Cerebellar nuclear complex (tissue), 1 donor: ENCODE measurements around the gene EEFSEC.

Source experiments
- DNase-seq, 2 experiments: peaks; one replicate each; lab custom pipeline; 2025; lab: John Stamatoyannopoulos, UW

The EEFSEC gene

GRCh38 chr3:128334766-128335165 lies 181.5 kb downstream of the EEFSEC start:
- DNase-seq, result no peak

DNA sequence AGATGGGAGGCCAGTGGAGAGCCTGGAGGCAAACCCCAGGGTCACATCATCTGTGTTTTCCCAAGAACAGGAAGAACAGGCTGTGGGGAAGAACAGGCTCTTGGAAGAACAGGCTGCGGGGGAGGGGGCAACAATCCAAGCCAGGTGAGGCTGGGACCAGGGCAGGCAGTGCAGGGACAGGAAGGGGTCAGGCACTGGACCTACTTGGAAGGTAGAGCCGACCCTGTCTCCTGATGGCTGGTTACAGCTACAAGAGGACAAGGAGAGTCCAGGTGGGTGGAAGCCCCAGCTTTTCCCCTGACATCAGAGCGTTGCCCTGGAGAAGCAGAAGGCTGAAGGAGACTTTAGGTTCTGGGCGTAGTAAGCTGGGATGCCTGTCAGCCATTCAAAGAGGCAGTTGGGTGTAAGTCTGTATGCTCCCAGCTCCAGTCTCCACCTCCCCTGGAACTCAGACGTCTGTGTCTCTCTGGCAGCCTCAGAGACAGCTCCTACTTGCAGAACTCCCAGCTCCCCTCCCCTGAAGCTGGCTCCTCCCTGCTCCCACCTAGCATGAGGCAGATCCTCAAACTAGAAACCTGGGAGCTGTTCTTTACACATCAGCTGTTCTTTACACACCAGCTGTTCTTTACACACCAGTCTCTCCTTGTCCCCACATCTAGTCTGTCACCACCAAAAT lies 182.5 kb downstream of the EEFSEC start:
- DNase-seq, result no peak

GRCh38 chr3:128336337-128337156 lies 183.3 kb downstream of the EEFSEC start:
- DNase-seq, result no peak

- no peak for DNase-seq
Observed at GRCh38 chr3:128337305-128337704, 184.0 kb downstream of the EEFSEC start.

DNA sequence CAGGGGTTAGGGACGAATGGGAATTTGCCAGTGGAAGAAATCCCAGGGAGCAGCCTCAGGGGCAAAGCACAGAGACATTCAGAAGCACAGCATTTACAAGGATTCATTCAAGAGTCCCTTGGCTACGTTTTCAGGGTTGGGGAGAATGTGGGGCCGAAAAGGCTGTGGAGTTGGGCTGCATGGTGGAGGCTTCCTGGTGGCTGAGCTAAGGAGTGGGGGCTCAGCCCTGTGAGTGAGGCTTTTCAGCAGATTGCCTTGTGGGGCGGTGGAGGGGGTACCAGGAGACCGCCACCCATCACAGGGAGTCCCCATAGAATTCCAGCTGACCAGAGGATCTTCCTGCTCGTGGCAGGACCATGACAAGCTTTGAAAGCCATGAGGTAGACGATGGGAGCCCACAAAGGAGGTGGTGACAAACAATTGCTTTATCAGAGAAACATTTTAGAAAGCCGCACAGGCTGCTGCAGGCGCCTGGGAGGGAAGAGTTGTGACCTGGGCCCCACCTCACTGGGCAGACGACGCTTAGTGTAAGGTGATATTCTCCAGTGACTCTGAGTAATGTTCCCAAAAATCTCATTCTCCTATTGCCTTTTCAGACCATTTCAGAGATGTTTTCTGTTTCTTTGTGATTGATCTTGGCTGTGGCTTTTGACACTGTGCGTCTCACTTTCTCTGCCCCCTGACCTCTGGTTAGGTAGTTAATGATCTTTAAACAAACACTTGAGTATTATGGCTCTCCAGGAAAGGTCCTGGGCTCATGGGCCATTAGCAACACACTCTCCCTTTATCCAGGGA lies 185.5 kb downstream of the EEFSEC start:
- no peak for DNase-seq

GRCh38 chr3:128339491-128340012 lies 186.3 kb downstream of the EEFSEC start:
- DNase-seq, result no peak

DNA sequence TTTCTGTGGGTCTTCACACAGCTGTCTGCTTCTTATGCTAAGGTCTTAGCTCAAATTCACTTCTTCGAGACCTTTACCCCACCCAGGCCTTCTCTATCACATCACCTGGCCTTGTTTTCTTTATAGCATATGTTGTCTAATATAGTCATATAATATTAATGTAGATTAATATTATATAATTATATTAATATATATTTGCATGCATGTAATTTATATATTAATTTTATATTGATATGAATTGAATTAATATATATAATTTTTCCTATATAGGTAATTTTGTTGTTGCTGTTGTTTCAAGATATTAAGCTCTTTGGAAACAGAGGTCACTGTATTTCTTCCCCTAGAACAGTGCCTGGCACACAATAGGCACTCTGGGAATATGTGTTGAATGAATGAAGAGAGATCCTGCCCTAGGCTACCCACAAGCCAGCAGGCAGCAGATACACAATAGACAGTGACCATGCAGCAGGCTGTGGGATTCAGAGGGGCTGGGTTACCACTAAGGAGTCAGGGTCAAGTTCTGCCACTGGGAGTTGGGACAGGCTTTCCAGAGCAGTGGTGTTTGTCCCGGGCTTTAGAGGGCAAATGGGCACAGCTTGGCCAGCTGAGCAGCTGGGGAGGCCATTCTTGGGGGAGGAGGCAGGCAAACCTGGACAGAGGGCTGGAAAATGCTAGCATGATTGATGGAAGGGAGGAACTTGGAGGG lies 187.1 kb downstream of the EEFSEC start:
- DNase-seq, result no peak

GRCh38 chr3:128340904-128341555 lies 187.7 kb downstream of the EEFSEC start:
- no peak for DNase-seq

DNA sequence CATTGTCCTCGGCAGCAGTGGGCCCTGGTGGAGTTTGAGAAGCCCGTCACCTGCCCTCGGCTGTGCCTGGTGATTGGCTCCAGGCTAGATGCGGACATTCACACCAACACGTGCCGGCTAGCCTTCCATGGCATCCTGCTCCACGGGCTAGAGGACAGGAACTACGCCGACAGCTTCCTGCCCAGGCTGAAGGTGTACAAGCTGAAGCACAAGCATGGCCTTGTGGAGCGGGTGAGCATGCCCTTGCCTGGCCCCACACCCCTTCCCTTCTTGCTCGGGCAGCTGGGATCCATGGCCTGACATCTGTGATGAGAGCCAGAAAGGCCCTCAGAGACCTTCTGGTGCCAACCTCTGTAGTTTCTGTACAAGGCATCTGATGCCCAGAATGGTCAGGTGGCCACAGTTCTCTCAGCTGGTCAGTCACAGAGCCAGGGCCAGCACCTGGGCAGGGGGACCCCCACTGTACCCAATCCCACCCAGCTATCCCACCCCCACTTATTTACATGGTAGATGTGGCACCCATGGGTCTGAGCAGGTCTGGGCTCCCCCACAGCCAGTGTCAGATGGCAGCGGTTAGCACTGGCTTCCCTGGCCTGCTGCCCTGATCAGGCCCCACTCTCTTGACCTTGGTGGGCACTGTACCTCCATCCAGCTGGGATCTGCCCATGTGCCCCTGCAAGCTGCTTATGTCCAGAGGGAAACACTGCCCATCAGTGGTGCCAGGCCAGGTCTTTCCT lies 188.5 kb downstream of the EEFSEC start:
- DNase-seq, result no peak

GRCh38 chr3:128342701-128343180 lies 189.5 kb downstream of the EEFSEC start:
- no peak for DNase-seq

DNA sequence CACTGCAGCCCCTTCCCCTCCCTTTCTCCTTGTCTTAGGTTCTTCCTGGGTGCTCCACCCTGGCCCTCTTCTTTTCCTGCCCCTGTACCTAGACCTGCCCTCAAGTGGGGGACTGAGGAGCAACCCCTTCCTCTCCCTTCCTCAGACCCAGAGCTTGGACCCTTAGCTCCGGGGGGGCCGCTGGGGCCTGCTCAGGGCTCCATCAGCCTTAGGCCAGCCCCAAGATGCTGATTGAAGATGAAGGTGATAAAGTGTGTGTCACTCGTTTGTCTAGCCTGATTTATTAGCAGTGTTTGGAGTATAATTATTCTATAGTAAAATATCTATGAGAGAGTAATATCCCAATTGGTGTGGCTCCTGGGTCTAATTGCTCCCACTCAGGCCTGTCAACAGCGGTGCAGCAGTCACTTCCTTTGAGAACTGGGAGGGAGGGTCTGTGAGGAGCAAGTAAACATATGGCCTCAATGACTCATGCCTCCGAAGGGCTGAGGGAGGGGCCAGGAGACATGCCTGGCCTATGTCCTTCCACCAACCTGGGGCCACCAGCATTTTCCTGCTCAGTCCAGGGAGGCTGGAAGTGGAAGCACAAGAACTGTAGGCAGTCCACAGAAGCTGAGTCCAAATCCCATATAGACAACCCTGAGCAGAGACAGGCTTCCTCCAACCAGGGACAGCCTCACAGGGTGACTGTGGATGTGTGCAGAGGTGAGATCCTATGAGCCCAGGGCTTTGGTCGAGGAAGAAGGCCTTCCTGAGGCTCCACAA lies 190.2 kb downstream of the EEFSEC start:
- DNase-seq, result no peak

DNA sequence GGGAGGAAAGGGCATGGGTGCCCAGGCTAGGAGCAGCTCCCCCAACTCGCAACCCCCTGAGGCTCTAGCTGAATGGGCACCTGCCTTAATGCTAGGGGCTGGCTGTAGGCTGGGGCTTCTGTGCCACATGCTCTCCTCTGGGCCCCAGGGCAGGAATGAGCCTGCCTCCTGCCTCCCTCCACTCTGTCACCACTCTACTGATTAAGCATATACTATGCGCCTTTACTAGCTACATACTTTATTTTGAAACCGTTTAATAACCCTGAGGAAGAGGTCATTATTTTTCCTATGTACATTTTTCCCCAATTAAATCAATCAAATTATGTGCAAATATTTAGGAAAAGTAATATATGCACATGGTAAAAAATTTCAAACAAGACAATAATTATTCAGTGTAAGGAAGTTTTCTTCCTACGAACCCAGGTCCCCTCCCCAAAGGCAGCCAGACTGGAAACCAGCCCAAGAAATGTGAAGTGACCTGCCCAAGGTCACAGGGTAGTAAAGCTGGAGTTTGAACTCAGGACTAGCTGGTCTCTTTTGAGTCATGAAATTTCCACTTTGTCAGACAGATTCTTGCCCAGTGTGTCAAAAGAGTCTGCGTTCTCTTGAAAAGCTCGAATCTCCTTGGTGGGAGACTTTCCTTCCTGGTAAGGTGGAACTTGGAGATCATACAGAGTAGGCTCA lies 190.9 kb downstream of the EEFSEC start:
- no peak for DNase-seq

- DNase-seq, result no peak
Observed at GRCh38 chr3:128345196-128345595, 191.9 kb downstream of the EEFSEC start.

- DNase-seq, result no peak
Observed at GRCh38 chr3:128346562-128346961, 193.3 kb downstream of the EEFSEC start.

DNA sequence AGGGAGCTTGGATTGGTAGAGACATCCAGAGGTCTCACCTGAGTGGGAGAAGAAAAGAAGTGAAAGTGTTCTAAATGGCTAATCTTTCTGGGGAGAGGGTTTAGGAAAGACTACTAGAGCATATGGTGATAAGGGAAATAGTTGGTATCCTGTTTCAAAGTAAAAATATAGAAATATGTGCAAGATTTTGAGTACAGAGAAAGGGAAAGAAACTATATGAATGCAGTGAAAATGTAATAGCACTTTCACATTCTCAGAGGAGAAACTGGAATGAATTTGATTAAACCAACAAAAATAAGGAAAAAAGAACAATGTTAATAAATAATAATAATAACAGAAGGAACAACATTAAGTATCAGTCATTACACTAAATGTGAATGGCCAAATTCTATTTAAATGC lies 194.0 kb downstream of the EEFSEC start:
- no peak for DNase-seq

DNA sequence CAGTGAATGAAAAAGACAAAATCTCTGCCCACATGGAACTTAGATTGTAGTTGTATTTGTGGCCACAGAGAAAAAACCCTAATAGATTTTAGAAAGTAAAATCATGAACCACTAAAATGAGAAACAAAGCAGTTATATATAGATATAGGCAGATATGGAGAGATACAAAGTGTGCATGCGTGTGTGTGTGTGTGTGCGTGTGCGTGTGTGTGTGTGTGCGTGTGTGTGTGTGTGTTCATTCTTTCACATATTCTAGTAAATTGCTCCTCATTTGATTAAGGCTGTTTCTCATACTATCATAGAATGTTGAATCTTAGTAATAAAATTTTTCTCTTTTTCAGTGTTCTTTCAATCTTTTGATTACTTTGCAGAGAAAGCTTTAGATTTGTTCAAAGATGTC lies 194.8 kb downstream of the EEFSEC start:
- no peak for DNase-seq

- no peak for DNase-seq
Observed at GRCh38 chr3:128348805-128349531, 195.7 kb downstream of the EEFSEC start.

DNA sequence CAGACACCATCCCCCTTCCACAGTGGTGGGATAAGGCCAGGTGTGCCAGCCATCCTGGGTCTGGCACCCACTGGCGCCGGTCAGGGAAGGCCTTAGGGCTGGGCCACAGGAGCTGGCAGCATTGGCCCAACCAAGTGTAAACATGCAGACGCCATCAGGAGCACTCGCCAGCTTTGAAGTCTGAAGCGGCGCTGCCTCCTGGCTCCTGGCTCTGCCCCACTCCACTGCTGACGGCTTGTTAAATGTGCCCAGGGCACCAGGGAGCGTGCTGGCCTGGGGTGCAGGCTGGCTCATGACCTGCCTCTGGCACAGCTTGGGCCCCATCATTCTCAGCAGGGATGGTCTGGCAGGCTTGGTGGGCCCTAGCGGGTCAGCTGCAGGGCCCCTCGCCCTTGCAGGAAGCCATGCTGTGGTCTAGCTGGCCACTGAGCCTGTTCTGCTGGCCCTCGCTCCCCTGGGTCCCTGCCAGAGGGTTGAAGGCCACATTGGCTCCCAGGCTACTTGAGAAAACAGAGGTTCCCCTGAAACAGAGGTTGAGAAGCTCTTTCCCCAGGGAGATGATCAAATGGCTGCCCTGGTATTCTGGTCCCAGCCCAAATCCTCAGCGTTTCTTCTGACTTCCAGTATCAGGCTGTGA lies 196.8 kb downstream of the EEFSEC start:
- no peak for DNase-seq
